H9 (cell line): ENCODE results near the gene LIN7A. TPM values are rescaled to one million over a fixed set of nuclear protein-coding genes. Genes with fewer than 3 reads are reported as not detected.
A peak's percentile ranks its signal among the peaks of the same experiment; 100 is the strongest.

Experiments used
- DNase-seq: peaks from one replicate; pipeline ENCODE4 v3.0.0-alpha.2; 2017
- H2AFZ ChIP-seq: one replicate; pipeline ENCODE4 v1.6.1; 2013; ENCODE audit warnings: mild to moderate bottlenecking, low read length, control low read depth, moderate library complexity
- H2AK5ac ChIP-seq: 2 replicates; pipeline ENCODE4 v1.6.1; 2013; ENCODE audit warnings: low read length, control low read depth, mixed read lengths; ENCODE audit not compliant: insufficient read length
- H2BK120ac ChIP-seq: one replicate; pipeline ENCODE4 v1.6.1; 2013; ENCODE audit warnings: low read depth, mild to moderate bottlenecking, low read length, control low read depth, inconsistent platforms; ENCODE audit not compliant: poor library complexity, severe bottlenecking
- H2BK12ac ChIP-seq: 2 replicates; pipeline ENCODE4 v1.6.1; 2013; ENCODE audit warnings: low read length, control low read depth, mixed read lengths, low read depth; ENCODE audit not compliant: insufficient read length
- H2BK15ac ChIP-seq: 2 replicates; pipeline ENCODE4 v1.6.1; 2013; ENCODE audit warnings: low read depth, low read length, control low read depth
- H2BK20ac ChIP-seq: one replicate; pipeline ENCODE4 v1.6.1; 2013; ENCODE audit warnings: low read depth, mild to moderate bottlenecking, low read length, control low read depth, inconsistent platforms; ENCODE audit not compliant: poor library complexity, severe bottlenecking
- H2BK5ac ChIP-seq: 2 replicates; pipeline ENCODE4 v1.6.1; 2013; ENCODE audit warnings: low read length, control low read depth, mixed read lengths; ENCODE audit not compliant: insufficient read length
- H3K14ac ChIP-seq: 2 replicates; pipeline ENCODE4 v1.6.1; 2013; ENCODE audit warnings: low read length, control low read depth; ENCODE audit not compliant: insufficient read depth
- H3K18ac ChIP-seq: 2 replicates; pipeline ENCODE4 v1.6.1; 2013; ENCODE audit warnings: low read depth, mild to moderate bottlenecking, mixed read lengths, low read length, control low read depth; ENCODE audit not compliant: insufficient read length
- H3K23ac ChIP-seq: 2 replicates; pipeline ENCODE4 v1.6.1; 2013; ENCODE audit warnings: low read length, control low read depth, mixed read lengths, low read depth; ENCODE audit not compliant: insufficient read length
- H3K23me2 ChIP-seq: 2 replicates; pipeline ENCODE4 v1.6.1; 2013; ENCODE audit warnings: low read depth, mild to moderate bottlenecking, mixed read lengths, low read length, control low read depth; ENCODE audit not compliant: insufficient read length, poor library complexity, severe bottlenecking
- H3K27ac ChIP-seq: 2 replicates; pipeline ENCODE4 v1.5.1; 2013; ENCODE audit warnings: low read length, control low read depth, mixed read lengths, low read depth; ENCODE audit not compliant: insufficient read length
- H3K27me3 ChIP-seq: 2 replicates; pipeline ENCODE4 v1.6.1; 2013; ENCODE audit warnings: low read length, control low read depth, inconsistent platforms; ENCODE audit not compliant: insufficient read depth
- H3K4ac ChIP-seq: 2 replicates; pipeline ENCODE4 v1.6.1; 2013; ENCODE audit warnings: low read depth, mild to moderate bottlenecking, control low read depth, inconsistent platforms, low read length, moderate library complexity
- H3K4me1 ChIP-seq: 2 replicates; pipeline ENCODE4 v1.6.1; 2013; ENCODE audit warnings: low read length, control low read depth, inconsistent platforms; ENCODE audit not compliant: insufficient read depth
- H3K4me2 ChIP-seq: 2 replicates; pipeline ENCODE4 v1.6.1; 2013; ENCODE audit warnings: low read length, control low read depth, mixed read lengths; ENCODE audit not compliant: insufficient read length, insufficient read depth
- H3K56ac ChIP-seq: 2 replicates; pipeline ENCODE4 v1.6.1; 2013; ENCODE audit warnings: low read depth, mild to moderate bottlenecking, mixed read lengths, low read length, control low read depth; ENCODE audit not compliant: insufficient read length
- H3K79me1 ChIP-seq: 2 replicates; pipeline ENCODE4 v1.6.1; 2013; ENCODE audit warnings: low read depth, mild to moderate bottlenecking, moderate library complexity, low read length, control low read depth, inconsistent platforms; ENCODE audit not compliant: insufficient read depth, poor library complexity, severe bottlenecking
- H3K79me2 ChIP-seq: 2 replicates; pipeline ENCODE4 v1.6.1; 2013; ENCODE audit warnings: low read length, control low read depth, inconsistent platforms; ENCODE audit not compliant: insufficient read depth
- H3K9ac ChIP-seq: 2 replicates; pipeline ENCODE4 v1.6.1; 2013; ENCODE audit warnings: low read length, control low read depth, mixed read lengths; ENCODE audit not compliant: insufficient read length; ENCODE audit errors: extremely low read depth
- H3K9me3 ChIP-seq: one replicate; pipeline ENCODE4 v1.6.1; 2013; ENCODE audit warnings: low read depth, low read length, inconsistent platforms; ENCODE audit not compliant: control insufficient read depth
- H3T11ph ChIP-seq: one replicate; pipeline ENCODE4 v1.6.1; 2013; ENCODE audit warnings: mild to moderate bottlenecking, low read length, control low read depth, inconsistent platforms
- H4K20me1 ChIP-seq: one replicate; pipeline ENCODE4 v1.6.1; 2013; ENCODE audit not compliant: control insufficient read depth, insufficient read length, insufficient read depth
- H4K5ac ChIP-seq: 2 replicates; pipeline ENCODE4 v1.6.1; 2013; ENCODE audit warnings: low read depth, mild to moderate bottlenecking, mixed read lengths, low read length, control low read depth; ENCODE audit not compliant: insufficient read length
- H4K8ac ChIP-seq: replicated peaks from 2 replicates; pipeline ENCODE4 v1.6.1; 2013; ENCODE audit warnings: low read length, control low read depth, mixed read lengths, low read depth; ENCODE audit not compliant: insufficient read length
- H4K91ac ChIP-seq: 2 replicates; pipeline ENCODE4 v1.6.1; 2013; ENCODE audit warnings: low read depth, mild to moderate bottlenecking, moderate library complexity, mixed read lengths, low read length, control low read depth; ENCODE audit not compliant: insufficient read length
- H3K27ac Mint-ChIP-seq, 3 experiments: 2 replicates in 2 of 3; 3 replicates in 1 of 3; pipeline ENCODE4 v1.8.0; 2020 to 2021; ENCODE audit warnings: mixed read lengths in 3 of 3, mild to moderate bottlenecking in 1 of 3, moderate library complexity in 1 of 3
- H3K27me3 Mint-ChIP-seq: 2 replicates; pipeline ENCODE4 v1.8.0; 2021; ENCODE audit warnings: low read depth, mild to moderate bottlenecking, moderate library complexity, mixed read lengths
- H3K36me3 Mint-ChIP-seq, 3 experiments: 2 replicates in 2 of 3; 3 replicates in 1 of 3; pipeline ENCODE4 v1.8.0; 2020 to 2021; ENCODE audit warnings: low read depth in 3 of 3, mixed read lengths in 3 of 3; ENCODE audit not compliant: insufficient read depth in 1 of 3
- H3K4me1 Mint-ChIP-seq, 2 experiments: 2 replicates each; pipeline ENCODE4 v1.8.0; 2020; ENCODE audit warnings: mixed read lengths in 2 of 2
- H3K4me3 Mint-ChIP-seq, 2 experiments: 2 replicates in 1 of 2; 3 replicates in 1 of 2; pipeline ENCODE4 v1.8.0; 2020 to 2021; ENCODE audit warnings: mild to moderate bottlenecking in 2 of 2, mixed read lengths in 2 of 2, moderate library complexity in 1 of 2
- H3K9me3 Mint-ChIP-seq, 2 experiments: 2 replicates in 1 of 2; 3 replicates in 1 of 2; pipeline ENCODE4 v1.8.0; 2020; ENCODE audit warnings: mild to moderate bottlenecking in 2 of 2, mixed read lengths in 2 of 2, moderate library complexity in 1 of 2
- WGBS: extraction: QIAGEN DNeasy Blood & Tissue Kit; methylation state at CpG from one replicate; pipeline ENCODE4 v1.1.7; 2013; ENCODE audit warnings: missing lambda C conversion rate, low lambda C conversion rate, mixed read lengths; ENCODE audit not compliant: insufficient read length; ENCODE audit errors: extremely low coverage; 5-methylcytosine and 5-hydroxymethylcytosine counted together
- total RNA-seq: library from RNA; stranded (reverse); gene quantifications from 2 replicates; pipeline ENCODE4 v1.2.1, GENCODE V29; 2021
- TF ChIP-seq, protein P1 (sequence below): fragments of 200-600 bp; sonication (generic); conservative IDR thresholded peaks from 3 replicates; pipeline ENCODE4 v1.8.0; 2021; ENCODE audit warnings: antibody characterized with exemption, mild to moderate bottlenecking

Gene LIN7A
- total RNA-seq, 1 experiment from 2014 or later: 18.3 TPM

DNA sequence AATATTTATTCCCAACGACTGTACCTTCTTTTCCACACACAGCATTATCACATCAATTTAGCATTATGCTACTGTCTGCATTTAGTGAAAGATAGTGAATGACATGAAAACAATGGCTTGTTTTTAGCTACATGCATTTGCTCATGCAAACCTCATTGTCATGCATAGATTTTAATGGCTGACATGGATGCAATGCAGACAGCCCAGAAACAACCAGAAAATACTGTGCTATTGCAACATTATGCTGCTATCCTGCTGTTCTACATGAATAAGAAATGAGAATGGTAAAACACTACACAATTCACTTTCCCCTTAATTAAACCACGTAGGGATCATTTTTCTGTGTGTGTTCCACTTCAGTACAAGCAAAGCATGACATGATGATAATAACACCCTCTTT is 90.8 kb downstream of the LIN7A start:
- Histone ChIP-seq H3K14ac (no peak overlapping the region), H2AK5ac (no peak overlapping the region), H2BK12ac (no peak overlapping the region), H4K8ac (no peak overlapping the region), H3K18ac (no peak overlapping the region), H4K91ac (no peak overlapping the region), H3K27me3 (no peaks in the 10 kb centered on the region), H3K4me2 (peak overlapping the region; percentile 31), H3K23me2 (no peaks in the 10 kb centered on the region), H2BK120ac (no peak overlapping the region), H3K9me3 (no peaks in the 10 kb centered on the region), H2BK5ac (no peak overlapping the region), H3K4ac (no peak overlapping the region), H3K56ac (no peak overlapping the region), H3K9ac (no peak overlapping the region), H3K27ac (no peak overlapping the region), H2BK20ac (no peak overlapping the region), H2BK15ac (no peak overlapping the region), H3K79me1 (no peaks in the 10 kb centered on the region), H3K79me2 (no peaks in the 10 kb centered on the region), H3T11ph (no peak overlapping the region), H4K5ac (no peak overlapping the region), H2AFZ (no peak overlapping the region), H4K20me1 (no peaks in the 10 kb centered on the region), H3K23ac (no peak overlapping the region), H3K4me1 (peaks cover 8% of the 10 kb centered on the region; the same call in 1 of the 2 replicates)
- TF ChIP-seq, protein P1, sequence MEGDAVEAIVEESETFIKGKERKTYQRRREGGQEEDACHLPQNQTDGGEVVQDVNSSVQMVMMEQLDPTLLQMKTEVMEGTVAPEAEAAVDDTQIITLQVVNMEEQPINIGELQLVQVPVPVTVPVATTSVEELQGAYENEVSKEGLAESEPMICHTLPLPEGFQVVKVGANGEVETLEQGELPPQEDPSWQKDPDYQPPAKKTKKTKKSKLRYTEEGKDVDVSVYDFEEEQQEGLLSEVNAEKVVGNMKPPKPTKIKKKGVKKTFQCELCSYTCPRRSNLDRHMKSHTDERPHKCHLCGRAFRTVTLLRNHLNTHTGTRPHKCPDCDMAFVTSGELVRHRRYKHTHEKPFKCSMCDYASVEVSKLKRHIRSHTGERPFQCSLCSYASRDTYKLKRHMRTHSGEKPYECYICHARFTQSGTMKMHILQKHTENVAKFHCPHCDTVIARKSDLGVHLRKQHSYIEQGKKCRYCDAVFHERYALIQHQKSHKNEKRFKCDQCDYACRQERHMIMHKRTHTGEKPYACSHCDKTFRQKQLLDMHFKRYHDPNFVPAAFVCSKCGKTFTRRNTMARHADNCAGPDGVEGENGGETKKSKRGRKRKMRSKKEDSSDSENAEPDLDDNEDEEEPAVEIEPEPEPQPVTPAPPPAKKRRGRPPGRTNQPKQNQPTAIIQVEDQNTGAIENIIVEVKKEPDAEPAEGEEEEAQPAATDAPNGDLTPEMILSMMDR: no peak
- H3K27ac Mint-ChIP-seq: peak overlapping the region; percentile 55 to 95 (median 88); a peak in 6 of 7 replicates
- WGBS: no CpG with 5 or more reads among the region's 2 CpGs
- H3K36me3 Mint-ChIP-seq: peaks cover 0 to 6% (median 6%) of the 10 kb centered on the region in 3 experiments; a peak in 4 of 7 replicates
- H3K9me3 Mint-ChIP-seq: no peaks in the 10 kb centered on the region
- DNase-seq: no peak
- H3K27me3 Mint-ChIP-seq: no peaks in the 10 kb centered on the region
- peak overlapping the region; percentile 6 to 49; a peak in 2 of 5 replicates for H3K4me3 Mint-ChIP-seq
- H3K4me1 Mint-ChIP-seq: peaks cover 41 to 42% of the 10 kb centered on the region in 2 experiments
